Stomach smooth muscle (tissue), 2 donors: ENCODE results near the gene INTS1.

Experiments
- H3K27ac ChIP-seq: one replicate; pipeline ENCODE4 v1.7.0; 2013; ENCODE audit warnings: mild to moderate bottlenecking, low read length, inconsistent platforms
- H3K27me3 ChIP-seq, 2 donors: one replicate each; pipeline ENCODE4 v1.7.0; 2013; ENCODE audit warnings: low read length in 2 of 2; ENCODE audit not compliant: insufficient read depth in 2 of 2, control insufficient read depth in 1 of 2
- H3K36me3 ChIP-seq, 2 donors: one replicate each; pipeline ENCODE4 v1.7.0; 2013; ENCODE audit warnings: low read length in 2 of 2; ENCODE audit not compliant: control insufficient read depth in 2 of 2, insufficient read depth in 2 of 2
- H3K4me1 ChIP-seq: one replicate; pipeline ENCODE4 v1.7.0; 2013; ENCODE audit warnings: low read length; ENCODE audit not compliant: control insufficient read depth, insufficient read depth
- H3K4me3 ChIP-seq, 2 donors: one replicate each; pipeline ENCODE4 v1.7.0; 2013; ENCODE audit warnings: low read length in 2 of 2
- H3K9ac ChIP-seq, 2 donors: one replicate each; pipeline ENCODE4 v1.7.0; 2013; ENCODE audit warnings: low read length in 2 of 2, mild to moderate bottlenecking in 1 of 2
- H3K9me3 ChIP-seq, 2 donors: one replicate each; pipeline ENCODE4 v1.7.0; 2013; ENCODE audit warnings: low read length in 2 of 2; ENCODE audit not compliant: control insufficient read depth in 2 of 2
- donor health status: healthy.
- donor health status: Pancreatic carcinoma.

Gene INTS1

GRCh38 chr7:1460821-1461645 is 43.2 kb downstream of the INTS1 start:
- peak overlapping the region; percentile 59 to 82 for H3K4me3 ChIP-seq
- no peaks in the 10 kb centered on the region for H3K9me3 ChIP-seq
- no peaks in the 10 kb centered on the region for H3K36me3 ChIP-seq
- peak overlapping the region; percentile 36 to 66 for H3K9ac ChIP-seq
- no peaks in the 10 kb centered on the region for H3K27me3 ChIP-seq
- peaks cover 44% of the 10 kb centered on the region for H3K4me1 ChIP-seq
- H3K27ac ChIP-seq: peak overlapping the region; percentile 76

- Histone ChIP-seq H3K9me3 (no peaks in the 10 kb centered on the region), H3K27me3 (no peaks in the 10 kb centered on the region), H3K4me1 (peaks cover 48% of the 10 kb centered on the region)
These were observed 44.0 kb downstream of the INTS1 start for GRCh38 chr7:1459920-1460820.

GRCh38 chr7:1459512-1459892 is 44.7 kb downstream of the INTS1 start:
- Histone ChIP-seq H3K9ac (no peak overlapping the region), H3K4me3 (peak overlapping the region; percentile 86 to 88), H3K36me3 (no peaks in the 10 kb centered on the region), H3K9me3 (no peaks in the 10 kb centered on the region), H3K4me1 (peaks cover 52% of the 10 kb centered on the region), H3K27me3 (no peaks in the 10 kb centered on the region), H3K27ac (peak overlapping the region; percentile 76)

More at GRCh38 chr7:1459920-1460820, 44.0 kb downstream of the INTS1 start:
- Histone ChIP-seq H3K27ac (peak overlapping the region; percentile 76), H3K4me3 (peak overlapping the region; percentile 59 to 82), H3K36me3 (no peaks in the 10 kb centered on the region), H3K9ac (peak overlapping the region; percentile 52 to 66)

- Histone ChIP-seq H3K9ac (peak within 1 kb of the TSS; percentile 66 to 72), H3K27me3 (no peaks in the 10 kb centered on the region), H3K4me1 (peaks cover 52% of the 10 kb centered on the region), H3K4me3 (peak within 1 kb of the TSS; percentile 86 to 88), H3K27ac (peak within 1 kb of the TSS; percentile 76), H3K36me3 (no peaks in the 10 kb centered on the region), H3K9me3 (no peaks in the 10 kb centered on the region)
These were observed 45.3 kb downstream of the INTS1 start, which contains the start of gene MICALL2 for GRCh38 chr7:1458683-1459511. TSS of gene MICALL2 (minus strand) at chr7:1459470. CDS start at chr7:1459326, 144 bp downstream.

GRCh38 chr7:1457949-1458682 is 46.1 kb downstream of the INTS1 start:
- H3K27ac ChIP-seq: no peak overlapping the region
- H3K9me3 ChIP-seq: no peaks in the 10 kb centered on the region
- peak overlapping the region; percentile 86 to 88 for H3K4me3 ChIP-seq
- H3K36me3 ChIP-seq: no peaks in the 10 kb centered on the region
- H3K9ac ChIP-seq: peak overlapping the region; percentile 60 to 72
- H3K4me1 ChIP-seq: peaks cover 52% of the 10 kb centered on the region
- H3K27me3 ChIP-seq: no peaks in the 10 kb centered on the region

GRCh38 chr7:1457059-1457948 is 46.9 kb downstream of the INTS1 start:
- Histone ChIP-seq H3K27me3 (no peaks in the 10 kb centered on the region), H3K4me1 (peaks cover 53% of the 10 kb centered on the region), H3K4me3 (peak overlapping the region in 1 of 2 donors; percentile 86), H3K9me3 (no peaks in the 10 kb centered on the region), H3K27ac (no peak overlapping the region), H3K9ac (no peak overlapping the region), H3K36me3 (no peaks in the 10 kb centered on the region)

GRCh38 chr7:1455955-1456354 is 48.2 kb downstream of the INTS1 start:
- H3K4me1 ChIP-seq: peaks cover 41% of the 10 kb centered on the region

GRCh38 chr7:1455241-1455939 is 48.8 kb downstream of the INTS1 start:
- H3K4me3 ChIP-seq: no peak overlapping the region
- no peak overlapping the region for H3K9ac ChIP-seq
- no peaks in the 10 kb centered on the region for H3K9me3 ChIP-seq
- H3K27ac ChIP-seq: no peak overlapping the region
- peaks cover 37% of the 10 kb centered on the region for H3K4me1 ChIP-seq
- H3K27me3 ChIP-seq: no peaks in the 10 kb centered on the region
- H3K36me3 ChIP-seq: no peaks in the 10 kb centered on the region

More at GRCh38 chr7:1455955-1456354, 48.2 kb downstream of the INTS1 start:
- H3K4me3 ChIP-seq: no peak overlapping the region
- no peaks in the 10 kb centered on the region for H3K27me3 ChIP-seq
- H3K27ac ChIP-seq: no peak overlapping the region
- H3K9me3 ChIP-seq: no peaks in the 10 kb centered on the region
- no peaks in the 10 kb centered on the region for H3K36me3 ChIP-seq
- H3K9ac ChIP-seq: no peak overlapping the region

- no peak overlapping the region for H3K9ac ChIP-seq
- H3K27ac ChIP-seq: no peak overlapping the region
- H3K36me3 ChIP-seq: no peaks in the 10 kb centered on the region
- H3K4me3 ChIP-seq: no peak overlapping the region
- H3K27me3 ChIP-seq: no peaks in the 10 kb centered on the region
- peaks cover 30% of the 10 kb centered on the region for H3K4me1 ChIP-seq
- no peaks in the 10 kb centered on the region for H3K9me3 ChIP-seq
These were observed 49.6 kb downstream of the INTS1 start for GRCh38 chr7:1454542-1454941.
